Thyroid gland (tissue), 4 donors: ENCODE results near the gene VANGL2. TPM values are rescaled to one million over a fixed set of nuclear protein-coding genes. Genes with fewer than 3 reads are reported as not detected.

ENCODE experiments used
- DNase-seq, 2 donors: peaks; one replicate each; pipeline ENCODE4 v3.0.0-alpha.2; 2019
- H3K27ac ChIP-seq, 3 donors: fragments of 200-600 bp; sonication (generic); 1 replicate in 2 of 3; 2 replicates in 1 of 3; pipeline ENCODE4 v1.5.1; 2016 to 2019; ENCODE audit warnings: mild to moderate bottlenecking in 1 of 3, moderate library complexity in 1 of 3
- H3K27me3 ChIP-seq: fragments of 200-600 bp; sonication (generic); one replicate; pipeline ENCODE4 v1.5.1; 2019
- H3K36me3 ChIP-seq, 2 donors: fragments of 200-600 bp; sonication (generic); one replicate each; pipeline ENCODE4 v1.5.1; 2016 to 2019
- H3K4me1 ChIP-seq, 2 donors: fragments of 200-600 bp; sonication (generic); one replicate each; pipeline ENCODE4 v1.5.1; 2017 to 2019
- H3K4me3 ChIP-seq, 3 donors: fragments of 200-600 bp; sonication (generic); replicated peaks in 1 of 3; 1 replicate in 2 of 3; 2 replicates in 1 of 3; pipeline ENCODE4 v1.5.1; 2016; ENCODE audit warnings: mild to moderate bottlenecking in 1 of 3
- H3K9me3 ChIP-seq: fragments of 200-600 bp; sonication (generic); one replicate; pipeline ENCODE4 v1.5.1; 2017
- CTCF ChIP-seq, 6 experiments: fragments of 200-600 bp in 3 of 6; fragments of 450-650 bp in 3 of 6; sonication (generic) in 3 of 6; IDR thresholded peaks; one replicate each; pipeline ENCODE4 v1.5.1; 2016 to 2019; ENCODE audit warnings: antibody characterized with exemption in 6 of 6, mild to moderate bottlenecking in 2 of 6, inconsistent platforms in 1 of 6, moderate library complexity in 1 of 6
- POLR2A ChIP-seq, 2 donors: fragments of 450-650 bp; IDR thresholded peaks; one replicate each; pipeline ENCODE4 v1.6.1; 2017; ENCODE audit warnings: antibody characterized with exemption in 2 of 2, mild to moderate bottlenecking in 2 of 2, moderate library complexity in 1 of 2
- WGBS, 2 donors: methylation state at CpG; one replicate each; pipeline ENCODE4 v1.1.5; 2017; 5-methylcytosine and 5-hydroxymethylcytosine counted together
- intact Hi-C: fragments of 100-400 bp; cut with DNase I; formaldehyde crosslinking; loops from one replicate; pipeline ENCODE4 v1.15.1; 2023
- total RNA-seq, 4 donors: library from RNA; depleted of rRNA; stranded (reverse); fragments of >200 nt; gene quantifications; one replicate each; pipeline ENCODE4 v1.2.3, GENCODE V29; 2016

Gene VANGL2
- total RNA-seq, 4 donors from 2014 or later: 5.8 to 28.5 (median 7.8) TPM

- no peaks in the 10 kb centered on the region for H3K27me3 ChIP-seq
- H3K36me3 ChIP-seq: peaks cover 60 to 62% of the 10 kb centered on the region in 2 donors
- no peak overlapping the region for H3K27ac ChIP-seq
- no peak for DNase-seq
- H3K9me3 ChIP-seq: no peaks in the 10 kb centered on the region
- 89% methylated on average over 7 of the region's 7 CpGs for WGBS, 2 donors
- H3K4me3 ChIP-seq: no peak overlapping the region
- intact Hi-C loops: no loop called here
- H3K4me1 ChIP-seq: no peaks in the 10 kb centered on the region
- no peak for TF ChIP-seq CTCF (IDR thresholded peaks at IDR 0.05)
- no peak for TF ChIP-seq POLR2A (IDR thresholded peaks at IDR 0.05)
These were observed 42.9 kb upstream of the VANGL2 start for GRCh38 chr1:160357286-160358002.

GRCh38 chr1:160358073-160358472 lies 42.3 kb upstream of the VANGL2 start:
- 86 to 87% methylated on average over 4 of the region's 4 CpGs for WGBS, 2 donors

DNA sequence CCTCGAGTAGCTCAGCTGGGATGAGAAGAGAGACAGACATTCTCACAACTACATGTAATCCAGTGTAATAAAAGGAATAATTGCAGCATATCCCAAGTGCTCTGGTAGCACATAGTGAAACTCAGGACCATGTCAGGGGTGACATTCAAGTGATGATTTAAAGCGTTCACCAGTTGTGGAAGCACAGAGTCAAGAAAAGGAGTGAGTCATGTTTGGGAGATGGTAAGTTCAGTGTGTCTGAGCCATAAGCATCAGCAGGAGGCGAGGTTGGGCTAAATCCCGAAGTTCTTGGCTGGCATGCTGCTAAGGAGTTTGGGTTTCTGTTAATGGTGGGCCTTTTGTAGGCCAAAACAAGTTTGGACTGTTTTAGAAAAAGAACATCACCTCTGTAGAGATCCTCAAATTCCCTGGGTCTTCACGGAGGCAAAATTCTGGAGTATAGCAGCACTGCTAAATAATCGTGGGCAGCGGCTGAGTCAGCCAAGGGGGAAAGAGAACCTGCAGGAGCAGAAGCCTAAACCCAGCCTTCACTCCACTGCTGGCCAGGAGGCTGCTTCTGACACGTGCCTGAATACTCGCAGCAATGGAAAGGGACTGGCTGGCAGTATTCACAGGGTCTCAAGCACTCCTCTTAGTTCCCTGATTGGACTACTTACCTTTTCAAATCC lies 40.7 kb upstream of the VANGL2 start:
- TF ChIP-seq POLR2A (IDR thresholded peaks at IDR 0.05): no peak
- TF ChIP-seq CTCF (IDR thresholded peaks at IDR 0.05): no peak
- intact Hi-C loops: no loop called here
- no peak overlapping the region for H3K4me3 ChIP-seq
- H3K27ac ChIP-seq: no peak overlapping the region
- no peaks in the 10 kb centered on the region for H3K27me3 ChIP-seq
- 80 to 88% methylated on average over 9 of the region's 9 CpGs for WGBS, 2 donors
- H3K36me3 ChIP-seq: peaks cover 38 to 40% of the 10 kb centered on the region in 2 donors
- no peaks in the 10 kb centered on the region for H3K9me3 ChIP-seq
- no peak for DNase-seq
- H3K4me1 ChIP-seq: no peaks in the 10 kb centered on the region

More at GRCh38 chr1:160358073-160358472, 42.3 kb upstream of the VANGL2 start:
- no peak for DNase-seq
- intact Hi-C loops: no loop called here
- TF ChIP-seq CTCF (IDR thresholded peaks at IDR 0.05) (no peak), POLR2A (IDR thresholded peaks at IDR 0.05) (no peak)
- Histone ChIP-seq H3K27me3 (no peaks in the 10 kb centered on the region), H3K4me3 (no peak overlapping the region), H3K27ac (no peak overlapping the region), H3K9me3 (no peaks in the 10 kb centered on the region), H3K36me3 (peaks cover 54 to 56% of the 10 kb centered on the region in 2 donors), H3K4me1 (no peaks in the 10 kb centered on the region)

- no peaks in the 10 kb centered on the region for H3K27me3 ChIP-seq
These were observed 40.1 kb upstream of the VANGL2 start for GRCh38 chr1:160360227-160360695.

More at GRCh38 chr1:160360227-160360695, 40.1 kb upstream of the VANGL2 start:
- H3K4me3 ChIP-seq: no peak overlapping the region
- no peaks in the 10 kb centered on the region for H3K9me3 ChIP-seq
- TF ChIP-seq CTCF (IDR thresholded peaks at IDR 0.05): no peak
- TF ChIP-seq POLR2A (IDR thresholded peaks at IDR 0.05): no peak
- no peaks in the 10 kb centered on the region for H3K4me1 ChIP-seq
- 85 to 87% methylated on average over 8 of the region's 8 CpGs for WGBS, 2 donors
- intact Hi-C loops: no loop called here
- H3K27ac ChIP-seq: no peak overlapping the region
- DNase-seq: no peak
- peaks cover 32 to 34% of the 10 kb centered on the region in 2 donors for H3K36me3 ChIP-seq
